Pulmonary artery endothelial cell (primary cell): Measurements from ENCODE around the gene IFI27L2. TPM values are rescaled to one million over a fixed set of nuclear protein-coding genes. Genes with fewer than 3 reads are reported as not detected.

Experiments used
- DNase-seq: peaks from one replicate; pipeline ENCODE4 v3.0.0-alpha.2; 2011; ENCODE audit warnings: low read depth, low spot score
- total RNA-seq: library from RNA; depleted of rRNA; stranded (reverse); fragments of >200 nt; gene quantifications from 2 replicates; pipeline ENCODE4 v1.2.3, GENCODE V29; 2014

IFI27L2 gene
- total RNA-seq, 1 donor from 2014 or later = 102 TPM

GRCh38 chr14:94152676-94153075 lies 23.3 kb upstream of the IFI27L2 start:
- no peak for DNase-seq

DNA sequence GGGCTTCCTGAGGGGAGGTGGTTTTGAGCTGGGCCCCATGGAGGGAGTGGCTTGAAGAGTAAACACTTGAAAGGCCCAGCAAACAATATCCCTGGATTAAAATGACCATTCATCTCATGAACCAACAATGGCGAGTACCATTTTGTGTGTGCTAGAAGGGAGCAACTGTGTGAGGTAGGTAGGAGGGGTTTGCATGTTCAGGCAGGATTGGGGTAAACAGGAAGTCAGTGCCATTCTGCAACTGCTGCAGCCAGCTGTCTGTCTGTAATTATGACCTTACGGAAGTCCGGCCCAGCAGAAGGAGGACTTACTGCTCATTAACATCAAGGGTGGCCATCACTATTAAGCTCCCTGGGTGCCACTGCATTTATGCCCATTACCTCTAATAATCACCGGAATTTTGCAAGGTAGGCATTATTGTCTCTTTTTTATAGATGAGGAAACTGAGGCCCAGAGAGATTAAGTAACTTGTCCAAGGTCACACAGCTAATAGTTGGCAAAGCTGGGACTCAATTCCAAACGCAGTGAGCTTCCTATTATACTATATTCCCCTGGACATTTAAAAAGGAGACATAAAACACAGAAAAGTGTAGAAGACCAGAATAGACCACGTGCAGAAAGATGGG lies 16.6 kb upstream of the IFI27L2 start:
- DNase-seq = no peak

- DNase-seq = no peak
Measured at GRCh38 chr14:94144765-94145164, 15.4 kb upstream of the IFI27L2 start.

GRCh38 chr14:94143711-94144110 lies 14.3 kb upstream of the IFI27L2 start:
- no peak for DNase-seq

- DNase-seq = no peak
Measured at GRCh38 chr14:94143239-94143638, 13.8 kb upstream of the IFI27L2 start.

DNA sequence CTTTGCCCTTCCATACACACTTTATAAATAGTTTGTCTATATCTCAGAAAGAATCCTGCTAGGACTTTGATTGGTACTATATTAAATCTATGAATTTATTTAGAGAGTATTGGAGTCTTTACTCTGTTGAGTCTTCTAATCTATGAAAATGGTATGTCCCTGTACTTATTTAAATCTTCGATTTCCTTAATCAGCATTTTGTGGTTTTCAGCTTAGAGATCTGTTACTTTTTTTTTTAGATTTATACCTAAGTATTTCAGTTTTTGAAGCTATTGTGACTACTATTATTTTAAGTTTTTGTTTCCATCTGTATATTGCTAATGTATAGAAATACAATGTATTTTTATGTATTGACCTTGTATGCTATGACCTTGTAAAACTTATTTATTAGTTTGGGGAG lies 13.4 kb upstream of the IFI27L2 start:
- DNase-seq = no peak

DNA sequence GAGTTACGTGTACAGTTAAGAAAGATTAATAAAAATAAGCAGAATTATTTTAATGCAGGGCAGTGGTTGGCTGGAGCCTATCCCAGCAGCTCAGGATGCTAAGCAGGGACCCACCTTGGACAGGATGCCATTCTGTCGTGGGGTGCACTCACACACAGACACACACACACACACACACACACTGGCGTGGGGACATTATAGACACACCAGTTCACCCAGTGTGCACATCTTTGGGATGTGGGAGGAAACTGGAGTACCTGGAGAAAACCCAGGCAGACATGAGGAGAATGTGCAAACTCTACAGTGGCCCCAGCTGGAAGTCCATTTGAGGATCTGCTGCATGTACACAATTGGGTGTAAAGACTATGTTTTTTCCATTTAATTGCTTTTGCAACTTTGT lies 12.8 kb upstream of the IFI27L2 start:
- DNase-seq = no peak

GRCh38 chr14:94139421-94139820 lies 10.0 kb upstream of the IFI27L2 start:
- no peak for DNase-seq

- no peak for DNase-seq
Measured at GRCh38 chr14:94139006-94139405, 9.6 kb upstream of the IFI27L2 start.

DNA sequence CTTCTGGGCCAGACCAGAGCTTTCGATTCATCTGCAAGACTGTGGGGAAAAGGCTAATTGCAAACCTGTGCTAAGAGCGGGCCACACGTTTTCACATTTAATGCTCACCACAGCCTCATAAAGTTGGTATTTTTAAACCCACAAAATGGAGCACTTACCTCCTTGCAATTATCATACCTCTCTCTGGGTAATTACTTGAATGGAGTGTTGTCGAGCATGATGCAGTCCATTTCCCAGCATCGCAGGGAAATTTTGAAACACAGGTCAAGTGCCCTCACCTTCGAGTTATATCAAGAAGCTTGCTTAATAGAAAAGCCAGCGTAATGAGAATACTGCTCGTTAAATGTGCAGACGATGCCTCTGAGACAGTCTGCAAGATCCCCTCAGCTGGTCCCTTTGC lies 8.8 kb upstream of the IFI27L2 start:
- DNase-seq = no peak

DNA sequence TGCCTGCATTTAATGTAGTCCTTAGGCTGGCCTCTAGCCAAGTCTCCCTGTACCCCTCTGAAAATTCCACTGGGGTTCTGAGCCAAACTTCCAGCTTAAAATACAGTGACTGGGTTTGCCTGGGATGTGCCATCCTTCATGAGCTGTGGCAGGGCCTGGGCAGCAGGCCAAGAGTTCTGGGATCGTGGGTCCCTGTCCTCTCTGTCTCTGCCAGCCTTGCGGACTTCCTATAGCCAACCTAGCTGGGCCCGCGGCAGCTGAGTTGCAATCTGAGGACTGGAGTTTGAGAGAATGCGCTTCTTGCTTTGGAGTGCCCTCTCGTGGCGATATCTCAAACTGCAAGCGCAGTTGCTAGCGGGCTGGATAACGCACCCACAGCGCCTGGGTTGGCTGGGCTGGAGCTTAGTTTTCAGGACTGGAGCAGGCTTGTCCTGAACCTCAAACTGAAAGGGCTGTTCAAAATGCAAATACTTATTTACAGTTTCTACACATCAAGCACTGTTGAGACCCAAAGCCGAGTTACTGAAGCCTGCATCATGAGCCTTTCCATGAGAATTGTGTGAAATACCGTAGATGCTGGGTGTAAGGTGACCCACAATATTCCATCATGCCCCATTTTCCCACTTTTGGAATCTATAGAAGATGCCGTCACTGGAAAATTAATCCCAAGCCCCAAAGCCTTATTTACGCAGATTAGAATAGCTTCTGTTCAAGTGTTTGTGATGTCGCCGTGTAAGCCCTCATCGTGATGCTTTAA lies 7.3 kb upstream of the IFI27L2 start:
- peak; percentile 53 for DNase-seq

GRCh38 chr14:94135476-94135875 lies 6.1 kb upstream of the IFI27L2 start:
- no peak for DNase-seq

DNA sequence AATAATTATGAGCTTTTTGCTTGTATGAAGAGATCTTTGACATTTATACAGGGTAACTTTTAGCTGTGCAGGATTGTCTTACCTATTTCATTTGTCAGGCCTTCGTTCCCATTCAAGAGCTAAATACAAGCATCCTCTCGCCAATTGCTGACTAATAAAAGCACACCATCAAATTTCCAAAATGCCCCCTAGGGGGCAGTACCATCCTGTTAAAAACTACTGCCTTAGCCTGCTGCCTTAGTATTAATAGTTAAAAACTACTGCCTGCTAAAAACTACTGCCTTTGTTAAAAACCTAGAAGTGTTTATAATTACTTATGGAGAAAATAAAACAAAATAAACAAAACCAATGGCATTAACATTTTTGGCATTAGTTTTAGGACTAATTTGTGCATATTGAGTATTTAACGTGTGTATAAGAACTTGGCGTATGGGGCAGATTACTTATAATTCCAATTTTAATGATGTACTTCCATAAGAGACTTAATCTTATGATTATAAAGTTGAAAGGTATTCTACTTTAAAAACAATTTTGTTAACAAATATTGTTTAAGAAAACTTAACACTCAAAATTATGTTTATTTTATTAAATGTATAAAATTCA lies 3.0 kb upstream of the IFI27L2 start:
- peak; percentile 35 for DNase-seq

DNA sequence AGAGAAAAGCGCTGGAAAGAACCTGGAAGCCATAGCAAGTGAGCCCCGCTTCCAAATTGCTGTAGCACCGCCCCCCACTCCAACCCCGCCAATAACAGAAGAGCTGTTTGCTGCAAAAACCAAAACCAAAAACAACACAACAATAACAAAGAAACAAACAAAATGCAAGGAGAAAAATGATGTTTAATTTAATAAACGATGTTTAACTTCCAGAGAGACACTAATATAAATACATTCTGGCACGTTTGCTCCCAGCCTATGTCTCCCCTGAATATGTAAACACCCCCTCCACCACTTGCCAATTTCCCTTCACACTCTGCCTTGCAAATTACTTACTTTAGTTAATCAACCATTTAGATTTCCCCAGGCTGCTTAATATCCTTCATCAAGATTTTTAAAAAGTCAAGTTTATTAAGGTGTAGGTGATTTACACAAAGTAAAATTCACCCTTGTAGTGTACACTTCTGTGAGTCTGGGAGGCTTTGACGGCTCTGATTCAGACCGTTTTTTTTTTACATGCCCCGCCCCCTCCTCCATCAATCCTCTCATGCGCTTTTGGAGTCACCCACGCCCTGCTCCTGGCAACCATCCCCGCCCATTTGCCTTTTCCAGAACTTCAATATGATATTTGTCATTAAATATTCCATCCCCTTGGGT lies 482 bp upstream of the IFI27L2 start:
- DNase-seq = no peak

- no peak for DNase-seq
Measured at GRCh38 chr14:94128216-94128839, 1.1 kb downstream of the IFI27L2 start.

DNA sequence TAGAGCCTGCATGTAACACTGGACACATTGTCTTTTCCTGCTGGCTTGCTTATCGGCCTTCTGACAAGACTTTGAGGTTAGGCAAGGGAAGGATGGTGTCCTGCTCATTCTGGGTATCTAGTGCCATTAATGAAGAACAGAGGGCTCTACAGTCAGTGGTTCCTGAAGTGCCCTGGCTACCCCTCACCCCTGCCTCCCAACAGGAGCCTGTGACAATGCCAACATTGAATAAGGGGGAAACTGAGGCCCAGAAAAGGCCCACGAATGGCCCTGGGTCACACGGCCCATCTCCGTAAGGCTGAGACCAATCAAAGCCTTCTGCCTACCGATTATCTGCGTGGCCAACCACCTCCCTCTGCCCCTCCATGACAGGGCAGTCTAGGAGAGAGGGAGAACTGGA lies 2.1 kb downstream of the IFI27L2 start:
- DNase-seq = no peak

DNA sequence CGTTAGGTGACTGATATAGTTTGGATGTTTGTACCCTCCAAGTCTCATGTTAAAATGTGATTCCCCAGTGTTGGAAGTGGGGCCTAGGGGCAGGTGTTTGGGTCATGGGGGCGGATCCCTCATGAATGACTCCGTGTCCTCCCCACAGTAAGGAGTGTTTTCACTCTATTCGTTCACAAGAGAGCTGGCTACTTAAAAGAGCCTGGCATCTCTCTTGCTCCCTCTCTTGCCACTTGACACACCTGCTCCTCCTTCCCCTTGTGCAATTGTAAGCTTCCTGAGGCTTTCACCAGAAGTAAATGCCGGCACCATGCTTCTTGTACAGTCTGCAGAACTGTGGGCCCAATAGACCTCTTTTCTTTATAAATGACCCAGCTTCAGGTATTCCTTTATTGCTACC lies 2.6 kb downstream of the IFI27L2 start:
- no peak for DNase-seq

DNA sequence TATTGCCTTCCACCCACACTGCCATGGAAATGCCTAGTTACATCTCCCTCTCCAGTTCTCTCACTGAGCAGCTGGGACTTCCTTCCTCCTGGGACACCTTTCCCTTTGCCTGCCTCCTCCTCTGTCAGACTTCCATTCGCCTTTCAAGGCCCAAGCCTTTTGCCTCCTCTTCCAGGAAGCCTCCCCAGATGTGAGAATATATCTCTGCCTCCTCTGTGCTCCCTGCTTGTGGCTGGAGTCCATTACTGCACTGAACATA lies 3.1 kb downstream of the IFI27L2 start:
- no peak for DNase-seq

DNA sequence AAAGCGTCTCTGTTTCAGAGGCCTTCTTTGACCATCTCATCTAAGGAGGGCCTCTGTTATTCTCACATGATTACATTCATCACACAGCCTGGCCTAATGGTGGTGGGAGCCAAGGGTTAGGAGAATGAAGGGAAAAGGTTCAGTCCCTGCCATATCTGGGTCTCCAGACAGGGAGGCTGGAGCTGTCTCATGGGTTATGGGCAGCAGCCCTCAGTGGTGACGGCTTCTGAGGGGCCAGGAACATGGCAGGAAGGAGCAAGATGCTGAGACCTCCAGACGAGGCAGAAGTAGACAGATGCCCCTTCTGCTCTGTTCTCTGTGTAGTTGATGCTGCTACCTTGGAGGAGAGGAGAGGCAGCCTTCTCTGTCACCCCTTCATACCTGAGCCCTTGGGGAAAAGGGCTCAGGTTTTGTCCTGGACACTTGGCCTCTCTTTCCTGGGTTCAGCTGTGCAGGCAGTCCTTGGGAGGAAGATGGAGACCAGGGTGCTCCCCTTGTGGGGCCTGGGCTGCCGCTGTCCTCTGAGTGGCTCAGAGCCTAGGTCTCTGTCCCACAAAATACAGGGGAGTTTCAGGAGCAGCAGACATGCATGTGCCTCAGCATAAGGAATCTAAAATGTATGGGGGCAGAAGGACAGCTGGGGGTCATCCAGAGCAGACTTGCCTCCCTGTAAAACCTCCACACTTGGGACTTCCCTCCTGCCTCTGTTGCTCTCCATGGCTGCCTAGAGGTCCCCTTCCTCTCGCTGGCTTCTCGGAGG lies 3.6 kb downstream of the IFI27L2 start:
- DNase-seq = no peak

DNA sequence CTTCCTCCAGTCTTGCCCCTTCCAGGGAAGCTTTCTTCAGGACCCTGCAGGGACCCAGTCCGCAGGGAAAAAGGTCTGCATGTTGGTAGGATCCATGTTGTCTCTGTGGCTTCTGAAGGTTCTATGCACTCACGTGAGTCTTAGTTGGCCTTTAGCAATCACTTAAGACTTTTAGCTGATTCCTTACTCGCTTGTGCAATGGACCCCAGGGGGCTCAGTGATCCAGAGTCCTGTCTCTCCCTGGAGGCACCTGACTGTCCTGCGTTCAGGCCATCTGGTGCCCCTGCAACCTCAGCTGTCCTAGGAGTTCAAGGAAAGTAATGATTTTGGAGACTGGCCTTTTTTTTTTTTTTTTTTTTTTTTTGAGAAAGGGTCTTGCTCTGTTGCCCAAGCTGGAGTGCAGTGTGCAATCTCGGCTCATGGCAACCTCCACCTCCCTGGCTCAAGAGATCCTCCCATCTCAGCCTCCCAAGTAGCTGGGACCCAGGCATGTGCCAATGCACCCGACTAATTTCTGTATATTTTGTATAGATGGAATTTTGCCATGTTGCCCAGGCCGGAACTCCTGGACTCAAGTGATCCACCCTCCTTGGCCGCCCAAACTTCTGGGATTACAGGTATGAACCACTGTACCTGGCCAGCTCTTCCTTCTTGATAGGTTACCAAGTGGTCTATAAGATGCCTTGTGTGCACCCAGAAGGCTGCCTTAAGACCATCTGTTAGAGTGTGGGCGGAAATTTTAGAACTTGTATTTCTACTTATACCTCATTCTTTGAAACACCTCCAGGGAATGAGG lies 4.6 kb downstream of the IFI27L2 start:
- no peak for DNase-seq

DNA sequence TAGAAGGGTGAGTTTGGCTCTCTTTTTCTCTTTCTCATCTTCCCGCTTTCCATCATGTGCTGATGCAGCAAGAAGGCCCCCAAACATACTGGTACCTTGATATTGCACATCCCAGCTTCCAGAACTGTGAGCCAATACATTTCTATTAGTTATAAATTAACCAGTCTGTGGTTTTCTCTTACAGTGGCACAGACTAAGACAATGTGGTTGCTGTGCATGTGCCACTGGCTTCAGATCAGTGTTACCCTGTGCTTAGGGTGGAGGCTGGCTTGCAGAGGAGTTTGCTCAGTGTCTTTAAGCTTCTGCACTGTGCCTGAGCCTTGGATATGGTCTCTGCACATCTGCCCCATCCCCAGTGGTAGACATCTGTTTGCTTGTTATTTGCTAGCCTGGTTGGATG lies 5.5 kb downstream of the IFI27L2 start:
- DNase-seq = no peak
